Pons (tissue), 1 donor: ENCODE measurements around the gene ENGASE.

Experiments used
- DNase-seq: peaks from one replicate; pipeline ENCODE4 v3.0.0-alpha.2; 2016; ENCODE audit warnings: low spot score

Gene ENGASE

GRCh38 chr17:79080349-79080748, 5.7 kb downstream of the ENGASE start:
- no peak for DNase-seq

- DNase-seq = no peak
Observed at GRCh38 chr17:79080761-79081290, 6.2 kb downstream of the ENGASE start.

- no peak for DNase-seq
Observed at GRCh38 chr17:79081571-79082276, 7.1 kb downstream of the ENGASE start.

GRCh38 chr17:79082311-79083190, 7.9 kb downstream of the ENGASE start:
- DNase-seq = no peak

GRCh38 chr17:79083191-79083971, 8.8 kb downstream of the ENGASE start:
- DNase-seq = no peak

- no peak for DNase-seq
Observed at GRCh38 chr17:79084291-79085153, 9.9 kb downstream of the ENGASE start.

- no peak for DNase-seq
Observed at GRCh38 chr17:79085154-79085920, 10.7 kb downstream of the ENGASE start.

- DNase-seq = no peak
Observed at GRCh38 chr17:79085921-79086551, 11.4 kb downstream of the ENGASE start.

- DNase-seq = no peak
Observed at GRCh38 chr17:79086609-79087427, 12.2 kb downstream of the ENGASE start.

GRCh38 chr17:79087428-79088143, 13.0 kb downstream of the ENGASE start:
- peak; percentile 48 for DNase-seq

- no peak for DNase-seq
Observed at GRCh38 chr17:79088247-79088996, 13.8 kb downstream of the ENGASE start.

GRCh38 chr17:79088997-79089328, 14.3 kb downstream of the ENGASE start:
- no peak for DNase-seq

- DNase-seq = no peak
Observed at GRCh38 chr17:79089720-79090442, 15.3 kb downstream of the ENGASE start.

- DNase-seq = no peak
Observed at GRCh38 chr17:79090443-79091225, 16.0 kb downstream of the ENGASE start.

GRCh38 chr17:79091226-79091670, 16.6 kb downstream of the ENGASE start:
- DNase-seq = no peak

GRCh38 chr17:79092567-79092966, 17.9 kb downstream of the ENGASE start:
- no peak for DNase-seq
